GM21723 (cell line): Measurements from ENCODE around the gene NOS3.

Source experiments
- ATAC-seq: cut with Tn5 transposase; IDR thresholded peaks from one replicate; pipeline ENCODE4 v1.9.1; 2021; ENCODE audit warnings: mild to moderate bottlenecking, moderate library complexity; ENCODE audit not compliant: unreplicated experiment

The NOS3 gene

DNA sequence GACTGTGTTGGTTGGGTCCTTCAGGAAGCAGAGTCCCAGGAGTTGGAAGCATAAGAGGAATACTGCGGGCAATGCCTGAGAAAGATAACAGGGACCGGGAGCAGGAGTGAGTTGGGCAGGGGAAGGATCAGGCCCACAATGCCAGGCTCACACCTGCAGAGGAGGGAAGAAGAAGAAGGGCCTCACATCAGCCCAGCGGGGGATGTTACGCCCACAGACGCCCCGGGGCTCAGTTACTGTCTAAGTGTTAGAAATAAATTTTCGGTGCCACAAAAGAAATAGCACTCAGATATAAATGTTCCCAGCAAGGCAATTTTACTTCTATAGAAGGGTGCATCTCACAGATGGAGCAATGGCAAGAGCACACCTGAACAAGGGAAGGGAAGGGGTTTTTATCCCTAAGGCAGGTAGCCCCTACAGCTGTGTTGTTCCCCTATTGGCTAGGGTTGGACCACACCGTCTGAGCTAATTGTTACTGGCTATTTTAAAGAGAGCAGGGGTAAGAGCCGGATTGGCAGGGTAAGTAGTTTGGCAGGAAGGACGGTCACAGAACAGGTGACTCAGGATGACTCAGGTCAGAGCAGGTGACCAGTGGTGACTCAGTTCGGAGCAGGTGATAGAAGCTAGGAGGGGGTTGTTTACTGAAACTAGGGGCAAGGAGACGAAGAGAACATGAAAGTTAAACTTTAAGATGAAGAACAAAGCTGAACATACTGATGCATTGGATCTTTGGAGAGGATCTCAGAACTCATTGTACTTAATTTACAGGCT, at the start of gene NOS3:
NOS3 (plus strand) TSS at position 602 of the 771 bp plus-strand sequence. CDS start 2,787 bp downstream, outside the sequence.
- ATAC-seq = no peak

GRCh38 chr7:150941351-150942000, 49.3 kb upstream of the NOS3 start:
- ATAC-seq = no peak

DNA sequence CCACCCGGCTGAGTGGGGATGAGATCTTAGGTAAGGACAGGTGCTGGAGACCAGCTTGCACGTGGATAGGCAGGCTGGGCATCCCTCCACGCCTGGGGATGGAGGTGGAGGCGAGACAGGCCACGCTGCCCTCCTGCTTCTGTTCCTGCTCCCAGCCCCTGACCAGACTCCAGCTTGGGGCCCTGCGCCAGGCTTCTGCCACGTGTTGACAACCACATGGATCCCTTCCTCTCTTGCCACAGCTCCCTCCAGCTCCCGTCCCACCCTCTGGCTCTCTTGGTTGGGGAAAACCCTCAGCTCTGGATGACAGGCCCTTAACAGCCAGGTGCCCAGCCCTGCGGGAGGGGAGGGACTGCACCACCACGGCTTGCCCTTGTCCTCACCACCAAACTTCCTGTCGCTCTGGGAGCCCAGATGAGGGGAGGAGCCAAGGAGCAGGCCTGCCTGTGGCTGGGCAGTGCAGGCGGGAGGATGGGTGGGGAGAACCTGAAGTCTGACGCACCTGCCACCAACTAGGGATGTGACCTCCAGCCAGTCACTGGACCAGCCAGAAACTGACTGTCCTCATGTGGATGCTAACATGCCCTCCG, 48.7 kb upstream of the NOS3 start:
- ATAC-seq = no peak

GRCh38 chr7:150942591-150943452, 48.0 kb upstream of the NOS3 start:
- ATAC-seq = no peak

DNA sequence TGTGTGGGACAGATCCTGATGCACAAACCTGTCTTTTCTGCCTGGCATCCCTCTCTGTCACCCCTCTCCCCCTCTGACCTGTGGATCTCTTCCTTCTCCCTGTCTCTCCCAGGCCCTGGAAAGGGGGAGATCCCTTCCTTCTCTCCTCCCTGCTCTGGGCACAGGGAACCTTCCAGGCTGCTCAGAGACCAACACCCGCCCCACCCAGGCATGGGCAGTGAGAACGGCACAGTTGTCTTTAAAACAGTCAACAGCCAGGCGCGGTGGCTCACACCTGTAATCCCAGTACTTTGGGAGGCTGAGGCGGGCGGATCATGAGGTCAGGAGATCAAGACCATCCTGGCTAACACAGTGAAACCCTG, 47.4 kb upstream of the NOS3 start:
- no peak for ATAC-seq

GRCh38 chr7:150944066-150945042, 46.5 kb upstream of the NOS3 start:
- ATAC-seq = no peak

DNA sequence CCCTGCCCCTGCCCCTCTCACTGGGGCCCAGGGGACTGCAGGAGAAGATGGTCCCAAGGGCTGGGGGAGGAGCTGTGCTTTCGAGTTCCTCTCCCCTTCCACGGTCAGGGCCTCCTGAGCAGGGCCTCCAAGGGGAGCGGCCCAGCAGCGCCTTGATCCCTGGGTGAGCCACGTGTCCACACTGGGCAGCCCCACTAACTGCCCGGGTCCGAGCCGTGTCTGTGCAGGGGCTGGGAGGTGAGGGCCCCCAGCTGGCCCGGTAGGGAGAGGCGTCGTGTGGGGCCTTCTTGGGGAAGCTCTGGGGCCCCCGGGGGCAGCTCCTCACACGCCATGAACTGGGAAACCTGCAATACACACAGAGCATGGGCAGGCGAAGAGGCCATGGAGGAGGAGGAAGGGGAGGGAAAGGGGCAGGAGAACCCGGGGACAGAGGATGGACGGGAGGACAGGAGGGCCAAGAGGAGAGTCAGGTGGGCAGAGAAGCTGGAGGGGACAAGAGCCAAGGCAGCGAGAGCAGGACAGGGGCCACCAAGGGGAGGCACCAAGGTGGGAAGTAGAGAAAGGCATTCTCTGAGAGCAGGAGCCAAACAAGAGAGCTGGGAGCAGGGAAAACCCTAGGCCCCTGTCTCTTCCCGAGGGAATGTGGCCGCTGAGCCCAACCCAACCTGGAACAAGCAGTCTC, 45.5 kb upstream of the NOS3 start:
- ATAC-seq = no peak

GRCh38 chr7:150945853-150946420, 44.9 kb upstream of the NOS3 start:
- no peak for ATAC-seq

DNA sequence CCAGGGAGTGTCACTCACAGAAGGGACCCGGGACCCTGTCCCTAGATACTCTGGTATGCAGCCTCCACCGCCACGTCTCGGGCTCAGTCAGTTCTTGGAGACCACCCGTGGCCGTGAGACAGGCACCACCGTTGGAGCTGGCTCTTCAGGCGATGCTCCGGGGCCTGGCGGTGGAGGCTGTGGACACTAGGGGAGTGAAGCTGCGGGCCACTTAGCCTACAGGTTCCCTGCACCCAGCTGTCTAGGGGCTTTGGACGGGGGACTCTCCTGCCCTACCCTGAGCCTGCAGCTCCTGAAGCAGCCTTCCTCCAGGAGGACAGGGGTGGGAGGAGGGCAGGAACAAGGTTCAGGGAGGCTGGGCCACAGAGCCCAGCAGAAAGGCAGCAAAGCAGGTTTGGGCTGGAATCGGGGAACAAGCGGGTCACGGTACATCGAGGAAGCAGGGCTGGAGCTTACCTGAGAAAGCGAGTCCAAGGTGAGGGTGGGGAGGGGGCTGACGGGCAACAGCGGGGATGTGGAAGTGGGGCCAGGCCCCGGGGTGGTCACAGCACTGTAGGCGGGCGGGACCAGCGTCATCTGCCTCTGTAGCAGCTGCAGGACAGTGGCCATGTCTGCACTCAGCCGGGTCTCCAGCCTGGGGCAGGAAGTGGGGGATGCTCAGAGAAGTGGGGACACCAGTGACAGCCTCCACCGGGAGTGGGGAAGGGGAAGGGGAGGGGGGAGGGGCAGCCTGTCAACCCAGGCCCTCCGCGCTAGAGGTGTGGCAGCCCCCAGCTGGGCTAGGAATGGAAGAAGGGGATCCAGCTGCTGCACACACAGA, 44.2 kb upstream of the NOS3 start:
- no peak for ATAC-seq

DNA sequence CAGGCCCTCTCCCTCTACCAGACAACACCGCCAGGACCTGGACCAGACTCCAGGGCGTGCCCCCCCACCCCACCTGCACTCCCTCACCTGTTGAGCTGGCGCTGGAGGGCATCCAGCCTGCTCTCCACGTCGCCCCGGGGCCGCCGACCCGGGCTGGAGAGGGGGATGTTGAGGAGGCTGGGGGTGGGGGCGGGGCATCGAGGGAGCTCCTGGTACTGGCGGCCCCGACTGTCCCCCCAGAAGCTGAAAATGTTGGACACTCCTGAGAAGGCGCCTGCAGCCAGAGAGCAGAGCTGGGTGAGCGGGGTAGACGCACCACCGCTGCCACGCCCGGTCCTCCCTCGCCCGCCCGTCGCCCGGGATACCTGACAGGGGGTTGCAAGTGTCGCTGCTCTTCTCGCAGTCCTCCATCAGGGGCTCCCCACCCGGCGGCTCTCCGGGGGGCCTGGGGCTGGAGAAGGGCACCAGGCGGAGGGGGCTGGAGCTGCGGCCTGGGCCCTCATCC, 43.5 kb upstream of the NOS3 start:
- no peak for ATAC-seq

GRCh38 chr7:150947761-150948651, 42.8 kb upstream of the NOS3 start:
- no peak for ATAC-seq

DNA sequence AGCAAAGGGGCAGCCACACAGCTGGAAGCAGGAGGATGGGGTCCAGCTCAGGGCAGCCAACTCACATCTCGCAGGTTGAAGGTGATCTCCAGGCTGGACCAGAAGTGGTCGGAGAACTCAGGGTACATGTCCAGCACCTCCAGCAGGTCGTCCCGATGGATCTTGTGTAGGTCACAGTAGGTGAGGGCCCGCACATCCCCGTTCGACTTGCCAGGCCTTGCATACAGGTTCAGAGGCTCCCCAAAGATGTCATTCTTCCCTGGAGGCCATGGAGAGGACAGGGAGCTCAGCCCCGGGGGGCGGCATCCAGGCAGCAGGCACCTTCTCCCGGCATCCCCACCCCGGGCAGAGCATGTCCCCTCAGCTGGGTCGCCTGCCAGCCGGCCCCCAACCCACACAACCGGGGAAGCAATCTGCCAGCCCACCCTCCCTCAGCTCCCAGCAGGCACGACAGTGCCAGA, 42.0 kb upstream of the NOS3 start:
- no peak for ATAC-seq

DNA sequence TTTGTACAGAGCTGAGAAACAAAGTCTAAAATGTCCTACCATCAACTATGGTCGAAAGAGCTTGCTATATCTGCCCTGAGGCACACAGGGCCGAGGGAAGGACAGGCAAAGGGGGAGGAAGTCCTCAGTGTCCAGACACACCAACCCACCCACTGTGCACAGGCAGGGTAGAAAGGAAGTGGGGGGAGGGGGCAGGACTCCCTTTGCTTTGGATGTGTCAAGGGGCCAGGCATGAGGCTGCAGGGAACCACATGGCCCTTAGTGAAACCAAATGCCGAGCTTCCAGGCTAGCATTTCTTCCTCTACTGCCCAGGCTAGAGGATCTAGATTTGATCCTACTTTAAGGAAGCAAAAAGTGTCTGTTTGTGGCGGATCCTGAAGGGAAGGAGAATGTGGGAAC, 41.3 kb upstream of the NOS3 start:
- ATAC-seq = no peak

DNA sequence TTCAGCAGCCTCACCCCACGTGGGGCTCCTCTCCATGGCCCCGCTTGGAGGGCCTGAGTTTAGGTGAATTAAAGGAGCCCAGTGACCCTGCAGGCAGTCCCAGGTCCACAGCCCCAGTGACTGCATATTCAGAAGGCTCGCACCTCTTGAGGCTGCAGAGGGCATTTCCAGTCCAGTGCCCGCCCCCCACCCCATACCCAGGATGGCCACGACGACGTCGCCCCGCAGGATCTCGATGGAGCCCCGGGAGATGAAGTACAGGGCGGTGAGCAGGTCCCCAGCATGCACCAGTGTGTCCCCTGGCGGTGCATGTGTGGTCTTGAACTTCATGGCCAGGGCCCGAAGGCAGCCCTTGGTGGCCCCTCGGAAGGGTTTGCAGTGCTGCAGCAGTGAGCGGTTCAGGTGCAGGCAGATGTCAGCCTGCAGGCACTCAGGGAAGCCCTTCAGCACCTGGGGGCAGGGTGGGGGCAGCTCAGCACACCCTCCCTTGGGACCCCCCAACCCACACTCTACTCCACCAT, 40.8 kb upstream of the NOS3 start:
- ATAC-seq = no peak

DNA sequence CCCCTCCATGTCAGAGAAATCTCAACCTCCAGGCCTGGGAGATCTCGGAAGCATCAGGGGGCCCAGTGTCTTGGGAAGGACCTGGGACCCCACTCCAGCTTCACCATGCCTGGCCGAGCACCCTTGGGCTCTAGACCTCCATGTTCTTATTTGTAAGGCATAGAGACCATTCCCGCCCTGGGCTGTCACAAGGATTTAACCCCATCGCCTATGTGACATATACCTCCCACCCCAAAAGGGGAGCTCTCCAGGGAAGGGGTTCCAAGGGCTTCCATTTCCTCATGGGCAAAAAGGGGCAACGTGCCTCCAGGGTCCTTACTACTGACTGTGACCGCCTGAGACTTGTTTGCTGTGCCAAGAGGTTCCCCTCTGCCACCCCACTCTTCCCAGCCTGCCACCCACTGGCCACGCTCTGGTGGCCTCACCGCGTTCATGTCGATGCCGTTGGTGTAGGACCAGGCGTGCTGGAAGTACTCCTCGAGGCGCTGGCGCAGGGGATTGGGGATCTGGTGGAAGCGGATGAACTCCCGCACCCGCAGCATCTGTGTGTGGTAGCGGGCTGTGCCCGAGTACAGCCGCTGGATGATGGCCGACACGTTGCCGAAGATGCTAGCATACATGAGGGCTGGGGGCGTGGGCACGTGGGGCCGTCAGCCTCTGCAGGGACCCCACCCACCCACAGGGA, 40.2 kb upstream of the NOS3 start:
- ATAC-seq = no peak

- ATAC-seq = no peak
Observed at GRCh38 chr7:150951181-150951520, 39.7 kb upstream of the NOS3 start.
